ENCODE results near the gene SLC13A3. TPM values are rescaled to one million over a fixed set of nuclear protein-coding genes. Genes with fewer than 3 reads are reported as not detected.

Gene SLC13A3
- total RNA-seq, 1 experiment from 2014 or later: 0.39 TPM

GRCh38 chr20:46649650-46649949, 1.7 kb downstream of the SLC13A3 start:
- no peaks in the 10 kb centered on the region for H3K9me3 Mint-ChIP-seq (ENCODE audit: unreplicated experiment)
- intact Hi-C loops (cut with micrococcal nuclease; ENCODE audit: unreplicated experiment): no loop called here
- peaks cover 3% of the 10 kb centered on the region; the same call in 1 of the 2 replicates for H3K9me3 ChIP-seq
- no peak for DNase-seq
- no TSS peak for BruUV-seq (replicated peaks)
- no peak overlapping the region for H3K27ac Mint-ChIP-seq (ENCODE audit: unreplicated experiment)
- H3K27me3 ChIP-seq (replicated peaks; ENCODE audit: control insufficient read depth, insufficient read depth, low read length): no peaks in the 10 kb centered on the region
- H3K4me1 ChIP-seq: no peaks in the 10 kb centered on the region
- no peaks in the 10 kb centered on the region for H3K36me3 ChIP-seq (ENCODE audit: control insufficient read depth, insufficient read depth, low read length)
- H3K4me3 Mint-ChIP-seq (ENCODE audit: unreplicated experiment): no peak overlapping the region
- ChIA-PET POLR2A (no interaction called here), CTCF (interaction anchor here (1.0 kb wide), 1 partner anchor 88 kb away, joined by 3 read pairs; no protein-coding TSS in a partner anchor)
- TF ChIP-seq CTCF (IDR thresholded peaks at IDR 0.05; ENCODE audit: insufficient read depth in 1 of 2, low read depth in 1 of 2, low read length in 1 of 2, severe bottlenecking in 1 of 2, unreplicated experiment in 1 of 2): no peak
- no peaks in the 10 kb centered on the region for H3K36me3 Mint-ChIP-seq (ENCODE audit: insufficient read depth, unreplicated experiment)
- H3K4me1 Mint-ChIP-seq (ENCODE audit: low read depth, unreplicated experiment): no peaks in the 10 kb centered on the region
- no peak overlapping the region for H3K4me3 ChIP-seq (ENCODE audit: low read depth, low read length)
- peaks cover 17% of the 10 kb centered on the region for H3K27me3 Mint-ChIP-seq (ENCODE audit: insufficient read depth, unreplicated experiment)

DNA sequence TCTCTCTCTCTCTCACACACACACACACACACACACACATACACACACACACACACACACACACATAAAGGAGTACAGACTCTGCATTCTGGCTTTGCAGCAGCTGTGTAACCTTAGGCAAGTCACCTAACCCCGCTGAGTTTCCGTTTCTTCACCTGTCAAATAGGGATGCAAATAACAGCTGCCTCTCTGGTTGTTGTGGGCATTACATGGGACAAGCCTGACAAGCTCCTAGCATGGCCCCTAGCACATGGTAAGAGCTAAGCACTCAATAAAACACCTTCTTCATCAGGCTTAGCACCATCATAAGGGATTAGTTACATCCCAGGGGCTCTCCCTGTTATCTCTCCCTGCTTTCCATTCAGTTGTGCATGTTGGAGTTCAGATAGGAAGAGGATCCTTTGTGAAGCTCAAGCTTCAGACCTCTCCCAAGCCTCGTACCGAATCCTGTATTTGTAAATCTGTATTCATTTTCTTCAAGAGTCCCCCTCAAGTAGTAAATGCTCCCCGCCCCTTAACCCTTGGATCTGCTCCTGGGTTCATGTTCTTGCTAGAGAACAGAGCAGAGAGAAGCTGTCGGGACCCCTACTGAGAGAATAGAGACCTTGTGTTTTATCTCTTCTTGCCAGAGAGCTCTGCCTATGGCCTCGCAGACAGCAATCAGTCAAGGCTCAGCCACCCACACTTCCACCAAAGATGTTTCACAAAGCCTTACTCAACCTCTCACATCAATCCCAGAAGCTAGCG, 2.2 kb downstream of the SLC13A3 start:
- H3K27me3 Mint-ChIP-seq (ENCODE audit: insufficient read depth, unreplicated experiment): peaks cover 17% of the 10 kb centered on the region
- no peak for DNase-seq
- ChIA-PET CTCF (interaction anchor here (1.0 kb wide), 1 partner anchor 87 kb away, joined by 3 read pairs; no protein-coding TSS in a partner anchor), POLR2A (no interaction called here)
- Histone ChIP-seq H3K36me3 (ENCODE audit: control insufficient read depth, insufficient read depth, low read length) (no peaks in the 10 kb centered on the region), H3K9me3 (peaks cover 3% of the 10 kb centered on the region; the same call in 1 of the 2 replicates), H3K4me3 (ENCODE audit: low read depth, low read length) (no peak overlapping the region), H3K4me1 (no peaks in the 10 kb centered on the region), H3K27me3 (replicated peaks; ENCODE audit: control insufficient read depth, insufficient read depth, low read length) (no peaks in the 10 kb centered on the region)
- no peak for TF ChIP-seq CTCF (IDR thresholded peaks at IDR 0.05; ENCODE audit: insufficient read depth in 1 of 2, low read depth in 1 of 2, low read length in 1 of 2, severe bottlenecking in 1 of 2, unreplicated experiment in 1 of 2)
- no peaks in the 10 kb centered on the region for H3K36me3 Mint-ChIP-seq (ENCODE audit: insufficient read depth, unreplicated experiment)
- no peaks in the 10 kb centered on the region for H3K9me3 Mint-ChIP-seq (ENCODE audit: unreplicated experiment)
- no TSS peak for BruUV-seq (replicated peaks)
- no peaks in the 10 kb centered on the region for H3K4me1 Mint-ChIP-seq (ENCODE audit: low read depth, unreplicated experiment)
- H3K27ac Mint-ChIP-seq (ENCODE audit: unreplicated experiment): no peak overlapping the region
- intact Hi-C loops (cut with micrococcal nuclease; ENCODE audit: unreplicated experiment): no loop called here
- H3K4me3 Mint-ChIP-seq (ENCODE audit: unreplicated experiment): no peak overlapping the region

DNA sequence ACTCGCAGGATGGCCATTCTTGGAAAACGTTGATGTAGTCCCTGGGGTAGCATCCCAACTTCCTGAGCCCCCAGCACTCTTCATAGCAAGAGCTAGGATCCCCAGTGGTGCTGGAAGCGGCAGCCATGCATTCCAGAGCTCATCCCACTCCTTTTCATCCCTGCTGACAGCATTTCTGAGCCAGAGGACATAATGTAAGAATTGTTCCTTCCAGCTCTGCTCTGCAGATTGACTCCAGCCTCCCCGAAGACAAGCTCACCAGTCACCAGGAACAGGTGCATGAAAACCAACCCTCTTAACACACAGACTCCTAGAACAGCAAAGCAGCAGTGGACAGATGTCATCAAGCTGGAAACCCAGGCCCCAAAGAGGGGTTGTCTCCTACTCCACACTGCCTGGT, 3.8 kb downstream of the SLC13A3 start:
- H3K9me3 Mint-ChIP-seq (ENCODE audit: unreplicated experiment): no peaks in the 10 kb centered on the region

More for the DNA sequence above, 3.8 kb downstream of the SLC13A3 start:
- Histone ChIP-seq H3K4me1 (no peaks in the 10 kb centered on the region), H3K4me3 (ENCODE audit: low read depth, low read length) (no peak overlapping the region), H3K9me3 (peaks cover 3% of the 10 kb centered on the region; the same call in 1 of the 2 replicates), H3K27me3 (replicated peaks; ENCODE audit: control insufficient read depth, insufficient read depth, low read length) (no peaks in the 10 kb centered on the region), H3K36me3 (ENCODE audit: control insufficient read depth, insufficient read depth, low read length) (no peaks in the 10 kb centered on the region)
- no peaks in the 10 kb centered on the region for H3K4me1 Mint-ChIP-seq (ENCODE audit: low read depth, unreplicated experiment)
- no peak overlapping the region for H3K4me3 Mint-ChIP-seq (ENCODE audit: unreplicated experiment)
- DNase-seq: no peak
- no peaks in the 10 kb centered on the region for H3K36me3 Mint-ChIP-seq (ENCODE audit: insufficient read depth, unreplicated experiment)
- H3K27ac Mint-ChIP-seq (ENCODE audit: unreplicated experiment): no peak overlapping the region
- intact Hi-C loops (cut with micrococcal nuclease; ENCODE audit: unreplicated experiment): no loop called here
- no peak for TF ChIP-seq CTCF (IDR thresholded peaks at IDR 0.05; ENCODE audit: insufficient read depth in 1 of 2, low read depth in 1 of 2, low read length in 1 of 2, severe bottlenecking in 1 of 2, unreplicated experiment in 1 of 2)
- peaks cover 14% of the 10 kb centered on the region for H3K27me3 Mint-ChIP-seq (ENCODE audit: insufficient read depth, unreplicated experiment)
- BruUV-seq (replicated peaks): no TSS peak
- CTCF ChIA-PET: no interaction called here
- POLR2A ChIA-PET: no interaction called here
